OCI-LY1 (cell line): Measurements from ENCODE around the gene TTC23.

Source experiments
- H2AFZ ChIP-seq: fragments of 200-600 bp; sonication (generic), shearing (Covaris generic); 2 replicates; pipeline ENCODE4 v1.6.0; 2014; ENCODE audit warnings: antibody characterized with exemption, mild to moderate bottlenecking, low read length
- H3F3A ChIP-seq: fragments of 200-600 bp; sonication (generic), shearing (Covaris generic); 2 replicates; pipeline ENCODE4 v1.6.0; 2014; ENCODE audit warnings: mild to moderate bottlenecking, antibody characterized with exemption, low read length, moderate library complexity; ENCODE audit not compliant: insufficient read depth
- H3K27ac ChIP-seq: fragments of 200-600 bp; sonication (generic); 2 replicates; pipeline ENCODE4 v1.5.1; 2014; ENCODE audit warnings: low read length, mixed run types, mild to moderate bottlenecking, low read depth; ENCODE audit not compliant: poor library complexity, severe bottlenecking
- H3K27me3 ChIP-seq: fragments of 200-600 bp; sonication (generic); 2 replicates; pipeline ENCODE4 v1.6.0; 2014; ENCODE audit warnings: antibody characterized with exemption, mild to moderate bottlenecking, low read length, moderate library complexity; ENCODE audit not compliant: insufficient read depth
- H3K36me3 ChIP-seq: fragments of 200-600 bp; sonication (generic); 2 replicates; pipeline ENCODE4 v1.6.1; 2014; ENCODE audit warnings: mild to moderate bottlenecking, antibody characterized with exemption, low read length, moderate library complexity, mixed read lengths; ENCODE audit not compliant: insufficient read depth
- H3K4me1 ChIP-seq: fragments of 200-600 bp; sonication (generic); 2 replicates; pipeline ENCODE4 v1.5.1; 2014; ENCODE audit warnings: mild to moderate bottlenecking, low read length, moderate library complexity; ENCODE audit not compliant: insufficient read depth, severe bottlenecking
- H3K4me2 ChIP-seq: fragments of 200-600 bp; sonication (generic), shearing (Covaris generic); 2 replicates; pipeline ENCODE4 v1.6.1; 2014; ENCODE audit warnings: low read length
- H3K4me3 ChIP-seq: fragments of 200-600 bp; sonication (generic); 2 replicates; pipeline ENCODE4 v1.5.1; 2014; ENCODE audit warnings: low read length, low read depth, mild to moderate bottlenecking, mixed read lengths; ENCODE audit not compliant: poor library complexity, severe bottlenecking
- H3K79me2 ChIP-seq: fragments of 200-600 bp; shearing (Covaris generic); 2 replicates; pipeline ENCODE4 v1.6.1; 2016; ENCODE audit warnings: mixed run types, low read length, mixed read lengths; ENCODE audit not compliant: insufficient read depth
- H3K9ac ChIP-seq: fragments of 200-600 bp; sonication (generic), shearing (Covaris generic); 2 replicates; pipeline ENCODE4 v1.6.1; 2014; ENCODE audit warnings: mild to moderate bottlenecking, low read length, mixed read lengths
- H3K9me2 ChIP-seq: fragments of 200-600 bp; sonication (generic), shearing (Covaris generic); 2 replicates; pipeline ENCODE4 v1.6.1; 2014; ENCODE audit warnings: low read depth, mild to moderate bottlenecking, low read length, mixed read lengths
- H3K9me3 ChIP-seq: fragments of 200-600 bp; shearing (Covaris generic); 2 replicates; pipeline ENCODE4 v1.6.1; 2014; ENCODE audit warnings: low read length, mixed read lengths
- H4K20me1 ChIP-seq: fragments of 200-600 bp; sonication (generic), shearing (Covaris generic); 2 replicates; pipeline ENCODE4 v1.6.0; 2016; ENCODE audit warnings: mild to moderate bottlenecking, low read length; ENCODE audit not compliant: insufficient read depth
- CTCF ChIP-seq: fragments of 200-600 bp; sonication (generic), shearing (Covaris generic); IDR thresholded peaks from 2 replicates; pipeline ENCODE4 v1.5.1; 2017; ENCODE audit warnings: mild to moderate bottlenecking, antibody characterized with exemption, low read length, moderate library complexity, mixed read lengths
- EZH2 ChIP-seq: fragments of 200-600 bp; sonication (generic), shearing (Covaris generic); IDR thresholded peaks from 2 replicates; pipeline ENCODE4 v1.8.0; 2017; ENCODE audit warnings: borderline replicate concordance, mixed run types, mild to moderate bottlenecking, antibody characterized with exemption, low read length, moderate library complexity, mixed read lengths

Gene TTC23

GRCh38 chr15:99110581-99111320 is 138.6 kb downstream of the TTC23 start:
- Histone ChIP-seq H4K20me1 (no peaks in the 10 kb centered on the region), H3K4me2 (no peak overlapping the region), H3K9me3 (no peaks in the 10 kb centered on the region), H3K9ac (no peak overlapping the region), H3K27me3 (no peaks in the 10 kb centered on the region), H2AFZ (no peak overlapping the region), H3K4me1 (peaks cover 4% of the 10 kb centered on the region), H3K36me3 (no peaks in the 10 kb centered on the region), H3K4me3 (no peak overlapping the region), H3K79me2 (no peaks in the 10 kb centered on the region), H3F3A (no peaks in the 10 kb centered on the region), H3K27ac (no peak overlapping the region), H3K9me2 (no peaks in the 10 kb centered on the region)
- TF ChIP-seq EZH2: no peak
- no peak for TF ChIP-seq CTCF

DNA sequence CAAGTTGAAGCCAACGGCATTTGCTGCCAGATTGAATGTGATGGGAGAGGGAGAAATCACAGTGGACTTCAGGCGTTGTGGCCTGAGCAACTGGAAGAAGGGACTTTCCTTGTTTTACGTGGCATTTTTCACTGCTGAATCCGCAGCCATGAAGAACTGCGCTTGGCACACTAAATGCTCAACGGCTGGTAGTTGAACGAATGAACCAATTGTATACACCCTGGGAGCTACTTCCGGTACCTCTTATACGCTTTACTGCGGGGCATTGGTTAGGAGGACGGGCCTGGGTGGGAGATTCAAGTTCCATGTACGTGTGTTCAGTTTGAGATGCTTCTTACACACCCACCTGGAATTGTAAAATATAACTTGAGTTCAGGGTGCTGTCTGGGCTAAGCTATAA is 139.3 kb downstream of the TTC23 start:
- no peaks in the 10 kb centered on the region for H3K27me3 ChIP-seq
- H3K9me3 ChIP-seq: no peaks in the 10 kb centered on the region
- H2AFZ ChIP-seq: no peak overlapping the region
- H3K9me2 ChIP-seq: no peaks in the 10 kb centered on the region
- TF ChIP-seq CTCF (no peak), EZH2 (no peak)
- H3K4me2 ChIP-seq: no peak overlapping the region
- H3K4me1 ChIP-seq: peaks cover 4% of the 10 kb centered on the region
- H3K36me3 ChIP-seq: no peaks in the 10 kb centered on the region
- H3F3A ChIP-seq: no peaks in the 10 kb centered on the region
- no peaks in the 10 kb centered on the region for H4K20me1 ChIP-seq
- H3K27ac ChIP-seq: no peak overlapping the region
- H3K9ac ChIP-seq: no peak overlapping the region
- no peak overlapping the region for H3K4me3 ChIP-seq
- no peaks in the 10 kb centered on the region for H3K79me2 ChIP-seq

DNA sequence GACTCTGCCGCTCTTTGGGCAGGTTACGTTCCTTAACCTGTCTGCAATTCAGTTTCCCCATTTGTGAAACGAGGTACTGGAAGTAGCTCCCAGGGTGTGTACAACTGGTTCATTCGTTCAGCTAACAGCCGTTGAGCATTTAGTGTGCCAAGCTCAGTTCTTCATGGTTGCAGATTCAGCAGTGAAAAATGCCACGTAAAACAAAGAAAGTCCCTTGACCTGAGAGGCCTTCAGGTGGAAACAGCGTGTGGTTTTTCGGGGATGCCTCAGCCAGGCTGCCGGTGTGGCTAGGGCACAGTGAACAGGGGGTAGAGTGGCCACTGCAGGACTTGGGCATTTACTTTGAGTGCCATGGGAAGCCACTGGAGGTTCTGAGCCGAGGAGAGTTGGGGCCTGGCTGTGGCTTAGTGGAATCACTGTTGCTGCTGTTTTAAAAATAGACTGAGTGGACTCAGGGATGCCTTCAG is 139.8 kb downstream of the TTC23 start:
- H2AFZ ChIP-seq: no peak overlapping the region
- no peaks in the 10 kb centered on the region for H4K20me1 ChIP-seq
- H3K4me1 ChIP-seq: peaks cover 4% of the 10 kb centered on the region
- no peak overlapping the region for H3K9ac ChIP-seq
- H3F3A ChIP-seq: no peaks in the 10 kb centered on the region
- H3K4me2 ChIP-seq: no peak overlapping the region
- no peaks in the 10 kb centered on the region for H3K9me2 ChIP-seq
- no peaks in the 10 kb centered on the region for H3K27me3 ChIP-seq
- H3K27ac ChIP-seq: no peak overlapping the region
- H3K4me3 ChIP-seq: no peak overlapping the region
- no peaks in the 10 kb centered on the region for H3K79me2 ChIP-seq
- no peaks in the 10 kb centered on the region for H3K36me3 ChIP-seq
- TF ChIP-seq EZH2 (no peak), CTCF (no peak)
- no peaks in the 10 kb centered on the region for H3K9me3 ChIP-seq
